ENCODE results near the gene FBXL4. TPM values are rescaled to one million over a fixed set of nuclear protein-coding genes. Genes with fewer than 3 reads are reported as not detected.

The FBXL4 gene
- 7.9 and 9.7 TPM in 2 replicates for total RNA-seq

GRCh38 chr6:98947411-98948292, at the start of gene FBXL4:
FBXL4 (minus strand) TSS chr6:98947946; CDS start chr6:98926988, 20,958 bp downstream.

GRCh38 chr6:98834060-98835031, 113.4 kb downstream of the FBXL4 start, which contains the start of gene POU3F2:
POU3F2 (plus strand) TSS chr6:98834574; CDS start chr6:98834874, 300 bp downstream.

Other genes with a start within 250 kb of the FBXL4 start
- gene POU3F2, start 113.4 kb downstream of the FBXL4 start, total RNA-seq, result not detected in 2 replicates

All from airway epithelial cell (primary cell).